Prostate gland (tissue), 2 donors: ENCODE measurements around the gene CDK1.

Experiments used
- POLR2A ChIP-seq: fragments of 450-650 bp; IDR thresholded peaks from one replicate; pipeline ENCODE4 v1.6.1; 2016; ENCODE audit warnings: antibody characterized with exemption, mild to moderate bottlenecking
- TF ChIP-seq, protein P1 (sequence below), 4 experiments: fragments of 200-600 bp in 2 of 4; fragments of 450-650 bp in 2 of 4; sonication (generic) in 2 of 4; IDR thresholded peaks; 1 replicate in 3 of 4; 2 replicates in 1 of 4; pipeline ENCODE4 v1.5.1; 2016 to 2019; ENCODE audit warnings: antibody characterized with exemption in 4 of 4, mild to moderate bottlenecking in 2 of 4, moderate library complexity in 2 of 4

DNA sequence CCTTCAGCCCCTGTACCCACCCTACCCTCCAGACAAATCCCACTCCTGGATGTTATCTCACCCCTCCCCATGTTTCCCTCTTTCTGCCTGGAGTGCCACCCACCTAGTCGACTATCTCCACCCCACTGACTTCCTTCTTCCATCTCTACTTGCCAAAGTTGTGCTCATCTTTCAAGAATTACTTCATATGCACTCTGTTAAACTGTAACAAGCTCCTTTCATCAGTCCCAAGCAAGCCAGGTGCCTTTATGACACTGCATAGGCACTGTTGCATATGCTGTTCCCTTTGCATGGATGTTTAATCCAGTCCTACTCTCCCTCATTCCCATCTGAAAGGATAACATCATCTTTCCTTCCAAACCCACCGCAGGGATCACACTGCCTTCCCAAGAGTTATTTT is 8.9 kb upstream of the CDK1 start:
- TF ChIP-seq, protein P1, sequence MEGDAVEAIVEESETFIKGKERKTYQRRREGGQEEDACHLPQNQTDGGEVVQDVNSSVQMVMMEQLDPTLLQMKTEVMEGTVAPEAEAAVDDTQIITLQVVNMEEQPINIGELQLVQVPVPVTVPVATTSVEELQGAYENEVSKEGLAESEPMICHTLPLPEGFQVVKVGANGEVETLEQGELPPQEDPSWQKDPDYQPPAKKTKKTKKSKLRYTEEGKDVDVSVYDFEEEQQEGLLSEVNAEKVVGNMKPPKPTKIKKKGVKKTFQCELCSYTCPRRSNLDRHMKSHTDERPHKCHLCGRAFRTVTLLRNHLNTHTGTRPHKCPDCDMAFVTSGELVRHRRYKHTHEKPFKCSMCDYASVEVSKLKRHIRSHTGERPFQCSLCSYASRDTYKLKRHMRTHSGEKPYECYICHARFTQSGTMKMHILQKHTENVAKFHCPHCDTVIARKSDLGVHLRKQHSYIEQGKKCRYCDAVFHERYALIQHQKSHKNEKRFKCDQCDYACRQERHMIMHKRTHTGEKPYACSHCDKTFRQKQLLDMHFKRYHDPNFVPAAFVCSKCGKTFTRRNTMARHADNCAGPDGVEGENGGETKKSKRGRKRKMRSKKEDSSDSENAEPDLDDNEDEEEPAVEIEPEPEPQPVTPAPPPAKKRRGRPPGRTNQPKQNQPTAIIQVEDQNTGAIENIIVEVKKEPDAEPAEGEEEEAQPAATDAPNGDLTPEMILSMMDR (IDR thresholded peaks at IDR 0.05) = no peak
- TF ChIP-seq POLR2A = no peak
